GM13977 (cell line): ENCODE measurements around the gene MTRFR.

Experiments
- DNase-seq: peaks from one replicate; pipeline ENCODE4 v3.0.0; 2012; ENCODE audit warnings: low spot score
- CTCF ChIP-seq: IDR thresholded peaks from 2 replicates; pipeline ENCODE4 v1.5.1; 2012; ENCODE audit warnings: mild to moderate bottlenecking, control low read depth; ENCODE audit not compliant: insufficient read depth; ENCODE audit errors: extremely low read depth, missing control alignments
- in situ Hi-C: fragments of 300-500 bp; cut with MboI; formaldehyde crosslinking; loops from one replicate; pipeline ENCODE4 v1.12.0; 2022; ENCODE audit warnings: low sequenced_read_pairs, low pct_unique_long_range_greater_than_20kb, mixed read lengths, inconsistent platforms; ENCODE audit not compliant: unreplicated experiment

The MTRFR gene

GRCh38 chr12:123271001-123271668 lies 37.9 kb downstream of the MTRFR start:
- in situ Hi-C loops = no loop called here
- DNase-seq = peak; percentile 93

GRCh38 chr12:123273166-123273565 lies 39.9 kb downstream of the MTRFR start:
- TF ChIP-seq CTCF = no peak
- in situ Hi-C loops = no loop called here
- no peak for DNase-seq

More at GRCh38 chr12:123271001-123271668, 37.9 kb downstream of the MTRFR start:
- TF ChIP-seq CTCF = peak; percentile 81

GRCh38 chr12:123278101-123278627 lies 44.9 kb downstream of the MTRFR start:
- DNase-seq = peak; percentile 85
- in situ Hi-C loops = no loop called here
- TF ChIP-seq CTCF = no peak

GRCh38 chr12:123280971-123281370 lies 47.7 kb downstream of the MTRFR start:
- no peak for DNase-seq
- TF ChIP-seq CTCF = no peak
- in situ Hi-C loops = no loop called here

- DNase-seq = no peak
- in situ Hi-C loops = no loop called here
- TF ChIP-seq CTCF = no peak
Observed at GRCh38 chr12:123282111-123282510, 48.9 kb downstream of the MTRFR start.

GRCh38 chr12:123283461-123283860 lies 50.2 kb downstream of the MTRFR start:
- TF ChIP-seq CTCF = no peak
- DNase-seq = no peak
- in situ Hi-C loops = no loop called here
